GM12874 (cell line): Measurements from ENCODE around the gene ZFPM1.

Experiments used
- TF ChIP-seq, protein P1 (sequence below): IDR thresholded peaks from 2 replicates; pipeline ENCODE4 v1.5.1; 2011; ENCODE audit warnings: low read depth, mild to moderate bottlenecking, control low read depth, low read length, moderate library complexity; ENCODE audit not compliant: insufficient read depth

Gene ZFPM1

DNA sequence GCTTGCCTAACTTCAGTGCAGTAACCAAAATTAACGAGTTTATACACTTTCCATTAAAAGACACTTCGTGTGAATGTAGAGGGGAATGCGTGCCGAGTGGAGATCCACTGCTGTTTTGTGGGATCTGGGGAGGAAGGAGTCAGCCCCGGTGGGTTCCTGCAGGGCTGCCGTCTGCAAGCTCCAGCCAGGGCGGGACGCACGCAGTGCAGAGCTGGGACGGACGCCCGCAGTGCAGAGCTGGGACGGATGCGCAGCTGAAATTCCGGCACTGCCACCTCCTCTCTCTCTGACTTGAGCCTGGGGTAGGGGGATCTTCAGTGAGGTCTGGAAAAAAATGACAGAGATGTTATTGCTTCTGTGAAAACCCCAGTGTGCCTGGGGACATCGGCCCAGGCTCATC is 100.7 kb downstream of the ZFPM1 start:
- TF ChIP-seq, protein P1, sequence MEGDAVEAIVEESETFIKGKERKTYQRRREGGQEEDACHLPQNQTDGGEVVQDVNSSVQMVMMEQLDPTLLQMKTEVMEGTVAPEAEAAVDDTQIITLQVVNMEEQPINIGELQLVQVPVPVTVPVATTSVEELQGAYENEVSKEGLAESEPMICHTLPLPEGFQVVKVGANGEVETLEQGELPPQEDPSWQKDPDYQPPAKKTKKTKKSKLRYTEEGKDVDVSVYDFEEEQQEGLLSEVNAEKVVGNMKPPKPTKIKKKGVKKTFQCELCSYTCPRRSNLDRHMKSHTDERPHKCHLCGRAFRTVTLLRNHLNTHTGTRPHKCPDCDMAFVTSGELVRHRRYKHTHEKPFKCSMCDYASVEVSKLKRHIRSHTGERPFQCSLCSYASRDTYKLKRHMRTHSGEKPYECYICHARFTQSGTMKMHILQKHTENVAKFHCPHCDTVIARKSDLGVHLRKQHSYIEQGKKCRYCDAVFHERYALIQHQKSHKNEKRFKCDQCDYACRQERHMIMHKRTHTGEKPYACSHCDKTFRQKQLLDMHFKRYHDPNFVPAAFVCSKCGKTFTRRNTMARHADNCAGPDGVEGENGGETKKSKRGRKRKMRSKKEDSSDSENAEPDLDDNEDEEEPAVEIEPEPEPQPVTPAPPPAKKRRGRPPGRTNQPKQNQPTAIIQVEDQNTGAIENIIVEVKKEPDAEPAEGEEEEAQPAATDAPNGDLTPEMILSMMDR = no peak

- TF ChIP-seq, protein P1 = no peak
Observed at GRCh38 chr16:88554711-88555264, 101.7 kb downstream of the ZFPM1 start.

GRCh38 chr16:88556294-88556988 is 103.4 kb downstream of the ZFPM1 start:
- TF ChIP-seq, protein P1 = no peak

- TF ChIP-seq, protein P1 = no peak
Observed at GRCh38 chr16:88558457-88559442, 105.7 kb downstream of the ZFPM1 start.

- TF ChIP-seq, protein P1 = no peak
Observed at GRCh38 chr16:88560714-88561484, 107.8 kb downstream of the ZFPM1 start.

DNA sequence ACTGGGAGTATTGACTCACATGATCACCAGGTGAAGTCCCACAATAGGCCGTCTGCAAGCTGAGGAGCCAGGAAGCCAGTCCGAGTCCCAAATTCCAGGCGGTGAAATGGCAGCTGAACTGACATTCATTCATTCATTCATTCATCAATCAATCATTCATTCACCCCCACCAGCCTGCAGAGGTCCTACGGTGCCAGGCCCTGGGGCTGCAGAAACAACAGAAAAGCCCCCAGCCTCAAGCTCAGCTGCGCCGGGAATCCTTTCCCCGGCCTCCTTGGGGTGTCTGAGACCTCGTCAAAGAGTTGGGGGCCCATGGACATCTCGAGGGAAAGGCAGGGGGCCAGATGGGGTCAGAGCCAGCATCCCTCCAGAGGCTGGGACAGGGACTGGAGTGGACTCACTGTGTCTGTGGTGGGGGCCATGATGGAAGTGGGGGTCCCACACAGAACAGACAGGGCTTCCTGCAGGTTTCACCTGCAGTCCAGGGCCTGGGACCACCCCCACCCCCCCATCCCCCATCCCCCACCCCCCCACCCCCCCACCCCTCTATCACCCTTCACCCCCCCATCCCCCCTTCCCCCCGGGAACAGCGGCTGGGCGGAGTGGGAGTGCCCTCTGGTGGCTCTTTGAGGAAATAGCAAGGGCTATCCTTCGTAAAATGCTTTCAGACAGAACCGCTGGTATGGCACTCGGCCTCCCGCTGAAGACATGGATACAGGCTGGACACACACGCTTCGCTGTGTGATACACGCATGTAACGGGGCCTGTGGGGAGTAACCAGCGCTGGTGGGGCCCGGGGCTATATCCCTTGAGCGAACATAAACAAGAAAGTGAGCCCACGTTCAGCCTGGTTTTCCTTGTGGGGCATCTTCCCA is 108.6 kb downstream of the ZFPM1 start:
- TF ChIP-seq, protein P1 = peak; percentile 74
